Progenitor cell of endocrine pancreas (in vitro differentiated cells): ENCODE measurements around the gene MAGEB17. TPM values are rescaled to one million over a fixed set of nuclear protein-coding genes. Genes with fewer than 3 reads are reported as not detected.
"Not testable (repeated sequence)": the region's sequence is repeated elsewhere in the genome, so short reads cannot be mapped to it uniquely, and the experiment has no call there.

Experiments used
- DNase-seq: peaks from one replicate; pipeline ENCODE4 v3.0.0; 2021; ENCODE audit warnings: low spot score; ENCODE audit not compliant: unreplicated experiment
- H3K27ac Mint-ChIP-seq: 2 replicates; pipeline ENCODE4 v1.8.0; 2021; ENCODE audit warnings: mild to moderate bottlenecking, moderate library complexity, mixed read lengths
- H3K27me3 Mint-ChIP-seq: 2 replicates; pipeline ENCODE4 v1.8.0; 2021; ENCODE audit warnings: mixed read lengths
- H3K36me3 Mint-ChIP-seq: 2 replicates; pipeline ENCODE4 v1.8.0; 2022; ENCODE audit warnings: mixed read lengths; ENCODE audit not compliant: insufficient read depth
- H3K4me1 Mint-ChIP-seq: 2 replicates; pipeline ENCODE4 v1.8.0; 2021; ENCODE audit warnings: low read depth, mixed read lengths
- H3K4me3 Mint-ChIP-seq: 2 replicates; pipeline ENCODE4 v1.8.0; 2021; ENCODE audit warnings: low read depth, mild to moderate bottlenecking, moderate library complexity, mixed read lengths
- H3K9me3 Mint-ChIP-seq: 2 replicates; pipeline ENCODE4 v1.8.0; 2021; ENCODE audit warnings: low read depth, mixed read lengths
- CTCF ChIP-seq: fragments of 200-600 bp; sonication (generic); IDR thresholded peaks from one replicate; pipeline ENCODE4 v1.5.0; 2021; ENCODE audit warnings: antibody characterized with exemption, mild to moderate bottlenecking; ENCODE audit not compliant: unreplicated experiment
- total RNA-seq: library from RNA; stranded (reverse); gene quantifications from 2 replicates; pipeline ENCODE4 v1.2.1, GENCODE V29; 2021

Gene MAGEB17
- total RNA-seq, 1 donor from 2014 or later, result 0.19 TPM

GRCh38 chrX:16156692-16157331, 10.5 kb upstream of the MAGEB17 start:
- Mint-ChIP-seq H3K9me3 (no peaks in the 10 kb centered on the region), H3K36me3 (no peaks in the 10 kb centered on the region), H3K27me3 (peaks cover 3% of the 10 kb centered on the region), H3K4me3 (no peak overlapping the region), H3K27ac (no peak overlapping the region), H3K4me1 (peaks cover 9% of the 10 kb centered on the region)
- no peak for TF ChIP-seq CTCF
- DNase-seq, result no peak

DNA sequence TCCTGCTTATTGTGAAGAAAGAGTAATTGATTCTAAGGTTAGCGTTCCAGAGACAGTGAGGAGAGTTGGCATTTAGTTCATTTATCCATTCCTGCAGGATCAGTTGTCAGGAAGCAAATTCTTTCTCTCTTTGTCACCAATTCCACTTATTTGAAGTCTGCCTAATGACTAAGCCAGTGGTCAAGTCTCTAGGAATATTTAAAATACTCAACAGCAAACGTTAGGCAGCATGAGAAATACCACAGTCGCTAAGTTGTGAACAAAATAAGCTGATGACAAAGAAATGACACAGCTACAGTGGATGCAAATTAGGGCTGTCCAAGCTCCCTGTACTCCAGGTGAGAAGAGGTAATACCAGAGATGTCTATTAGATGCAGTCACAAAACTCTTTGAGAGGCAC, 6.6 kb upstream of the MAGEB17 start:
- H3K9me3 Mint-ChIP-seq, result no peaks in the 10 kb centered on the region
- no peak overlapping the region for H3K4me3 Mint-ChIP-seq
- H3K36me3 Mint-ChIP-seq, result no peaks in the 10 kb centered on the region
- peaks cover 9% of the 10 kb centered on the region for H3K4me1 Mint-ChIP-seq
- no peak overlapping the region for H3K27ac Mint-ChIP-seq
- DNase-seq, result no peak
- TF ChIP-seq CTCF, result no peak
- H3K27me3 Mint-ChIP-seq, result peaks cover 9% of the 10 kb centered on the region

DNA sequence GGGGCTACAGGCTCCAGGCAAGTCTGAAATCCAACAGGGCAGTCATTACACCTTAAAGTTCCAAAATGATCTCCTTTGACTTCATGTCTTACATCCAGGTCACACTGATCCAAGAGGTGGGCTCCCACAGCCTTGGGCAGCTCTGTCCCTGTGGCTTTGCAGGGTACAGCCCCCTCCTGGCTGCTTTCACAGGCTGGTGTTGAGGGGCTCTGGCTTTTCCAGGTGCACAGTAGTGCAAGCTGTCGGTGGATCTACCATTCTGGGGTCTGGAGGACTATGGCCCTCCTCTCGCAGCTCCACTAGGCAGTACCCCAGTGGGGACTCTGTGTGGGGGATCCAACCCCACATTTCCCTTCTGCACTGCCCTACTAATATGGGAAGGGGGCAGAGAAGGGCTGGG, 6.1 kb upstream of the MAGEB17 start:
- not testable (repeated sequence) for H3K27me3 Mint-ChIP-seq, H3K27ac Mint-ChIP-seq, H3K4me1 Mint-ChIP-seq

GRCh38 chrX:16162391-16162790, 4.9 kb upstream of the MAGEB17 start:
- Mint-ChIP-seq H3K27ac (no peak overlapping the region), H3K9me3 (no peaks in the 10 kb centered on the region), H3K27me3 (peaks cover 12% of the 10 kb centered on the region), H3K4me3 (no peak overlapping the region), H3K36me3 (no peaks in the 10 kb centered on the region), H3K4me1 (peaks cover 7% of the 10 kb centered on the region)
- DNase-seq, result no peak
- TF ChIP-seq CTCF, result no peak

More for the DNA sequence above, 6.1 kb upstream of the MAGEB17 start:
- DNase-seq, H3K9me3 Mint-ChIP-seq, H3K36me3 Mint-ChIP-seq, H3K4me3 Mint-ChIP-seq: not testable (repeated sequence)

DNA sequence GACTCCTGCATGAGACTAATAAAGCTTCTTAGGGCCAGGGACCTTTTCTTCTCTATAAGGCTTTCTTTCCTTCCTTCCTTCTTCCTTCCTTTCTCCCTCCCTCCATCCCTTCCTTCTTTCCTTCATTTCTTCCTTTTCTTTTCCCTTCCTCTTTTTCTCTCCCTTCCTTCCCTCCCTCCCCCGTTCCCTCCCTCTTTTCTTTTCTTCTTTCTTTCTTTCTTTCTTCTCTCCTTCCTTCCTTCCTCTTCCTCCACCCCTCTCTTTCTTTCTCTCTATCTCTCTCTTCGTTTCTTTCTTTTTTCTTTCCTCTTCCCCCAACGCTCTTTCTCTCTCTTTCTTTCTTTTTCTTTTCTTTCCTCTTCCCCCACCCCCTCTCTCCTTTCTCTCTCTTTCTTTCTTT, 2.5 kb upstream of the MAGEB17 start:
- H3K27me3 Mint-ChIP-seq, result peaks cover 12% of the 10 kb centered on the region
- no peak for TF ChIP-seq CTCF
- peaks cover 7% of the 10 kb centered on the region for H3K4me1 Mint-ChIP-seq
- H3K9me3 Mint-ChIP-seq, result no peaks in the 10 kb centered on the region
- H3K4me3 Mint-ChIP-seq, result no peak overlapping the region
- H3K36me3 Mint-ChIP-seq, result no peaks in the 10 kb centered on the region
- H3K27ac Mint-ChIP-seq, result peak overlapping the region; percentile 87
- DNase-seq, result no peak

GRCh38 chrX:16171039-16171438, 3.8 kb downstream of the MAGEB17 start:
- Mint-ChIP-seq H3K27me3 (peaks cover 2% of the 10 kb centered on the region), H3K27ac (no peak overlapping the region), H3K9me3 (no peaks in the 10 kb centered on the region), H3K36me3 (no peaks in the 10 kb centered on the region), H3K4me1 (no peaks in the 10 kb centered on the region), H3K4me3 (no peak overlapping the region)
- TF ChIP-seq CTCF, result no peak
- no peak for DNase-seq
